AML-193 (cell line): ENCODE measurements around the gene RPTOR.

ENCODE experiments used
- DNase-seq, 2 experiments: peaks; one replicate each; lab custom pipeline; 2025; lab: John Stamatoyannopoulos, UW

Gene RPTOR

DNA sequence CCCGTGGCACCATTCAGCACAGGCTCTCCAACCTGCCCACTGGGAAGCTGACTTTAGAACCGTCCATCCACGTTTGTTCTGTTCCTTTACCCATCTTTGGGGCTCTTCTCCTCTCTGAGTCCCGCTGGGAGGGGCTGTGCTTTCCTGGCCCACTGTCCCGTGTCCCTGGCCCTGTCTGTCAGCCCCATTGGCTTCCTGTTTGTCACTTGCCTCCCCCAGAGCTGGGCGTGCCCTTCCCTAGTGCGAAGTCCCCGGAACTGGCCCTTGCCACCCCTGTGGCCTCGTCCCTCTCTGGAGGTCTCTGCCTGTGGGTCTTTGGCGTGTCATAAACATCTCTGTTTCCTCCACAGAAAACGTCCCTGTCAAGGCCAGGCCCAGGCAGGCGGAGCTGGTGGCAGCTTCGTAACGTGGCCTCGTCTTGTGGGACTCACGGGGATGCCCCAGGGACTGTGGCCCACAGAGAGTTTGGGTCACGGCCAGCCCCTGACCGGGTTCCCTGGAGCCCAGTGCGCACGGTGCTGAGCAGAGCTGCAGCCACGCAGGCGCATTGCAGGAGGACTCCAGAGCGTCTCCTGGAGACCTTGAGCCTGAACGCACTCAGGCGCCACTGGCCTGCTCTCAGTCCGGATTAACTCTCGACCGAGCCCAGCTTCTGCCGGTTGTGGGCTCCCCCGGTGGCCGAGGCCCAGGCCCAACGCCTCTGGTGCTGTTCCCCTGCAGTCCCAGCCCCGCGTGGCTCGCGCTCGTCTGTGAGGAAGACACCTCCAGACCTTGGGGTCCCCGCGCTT, 454.3 kb downstream of the RPTOR start:
- no peak for DNase-seq

DNA sequence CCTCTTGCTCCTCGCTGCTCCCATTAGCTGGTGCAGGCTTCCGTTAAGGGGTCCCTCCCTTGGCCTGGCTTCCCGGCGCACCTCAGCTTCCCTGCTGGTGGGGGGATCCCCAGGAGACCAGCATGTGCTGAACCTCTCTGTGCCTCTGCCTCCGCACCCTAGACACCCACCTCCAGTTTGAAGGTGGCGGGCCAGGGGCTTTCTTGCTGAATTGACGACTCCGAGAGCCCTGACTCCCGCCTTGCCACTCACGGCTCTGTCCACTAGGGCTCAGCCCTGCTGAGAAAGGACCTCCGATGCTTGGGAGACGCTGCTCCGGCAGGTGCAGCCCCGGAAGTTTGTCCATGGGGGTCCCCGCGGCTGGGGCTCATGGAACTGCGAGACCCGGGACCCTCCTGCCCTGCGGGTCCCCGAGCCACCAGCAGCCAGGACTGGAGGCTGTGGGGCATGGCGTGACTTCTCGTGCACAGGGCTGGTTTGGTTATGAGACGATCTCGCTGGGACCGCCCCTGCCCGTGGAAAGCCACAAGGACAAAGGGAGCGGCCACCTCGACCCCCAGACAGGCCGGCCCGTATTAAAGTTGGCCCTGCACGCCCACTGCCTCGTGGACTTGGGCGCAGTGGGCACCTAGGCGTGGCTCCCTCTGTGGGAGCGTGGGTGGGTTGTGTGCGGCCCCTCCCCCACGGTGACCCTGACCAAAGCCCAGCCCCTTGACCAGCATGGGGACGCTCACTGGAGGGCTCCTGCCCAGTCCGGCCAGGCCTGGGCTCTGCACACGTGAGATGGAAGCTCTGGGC, 455.1 kb downstream of the RPTOR start:
- no peak for DNase-seq

- DNase-seq = no peak
Measured at GRCh38 chr17:81000334-81000630, 455.6 kb downstream of the RPTOR start.

DNA sequence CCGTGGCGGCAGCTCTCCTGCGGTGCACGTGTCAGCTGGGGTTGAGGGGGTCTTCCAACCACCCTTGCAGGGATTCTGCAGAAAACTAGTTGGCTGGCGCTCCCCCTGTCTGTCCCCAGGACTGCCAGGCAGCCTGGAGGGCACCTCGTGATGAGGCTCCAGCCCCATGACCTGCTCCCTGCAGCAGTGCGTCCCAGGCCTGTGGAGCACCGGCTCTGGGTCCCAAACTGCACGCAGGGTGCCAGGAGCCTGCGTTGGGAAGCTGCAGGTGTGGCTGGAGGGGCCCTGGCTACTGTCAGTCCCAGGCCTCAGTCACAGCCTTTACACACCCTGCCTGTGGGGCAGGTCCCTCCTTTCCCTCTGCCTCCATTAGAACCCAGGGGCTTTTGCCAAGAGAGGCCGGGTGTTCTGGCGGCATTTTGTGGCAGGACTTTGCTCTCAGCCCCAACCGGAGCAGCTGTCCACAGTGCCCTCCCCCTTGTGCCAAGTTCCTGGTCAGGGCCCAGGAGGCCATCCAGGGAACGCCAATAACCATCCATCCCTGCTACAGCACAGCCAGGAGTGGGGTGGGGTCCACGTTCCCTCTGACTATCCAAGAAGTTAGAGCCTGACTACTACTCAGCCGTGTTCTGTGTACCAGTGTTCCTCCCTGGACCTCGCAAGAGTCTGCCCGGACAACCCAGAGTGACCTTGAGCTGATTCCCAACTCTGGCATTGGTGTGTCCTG, 456.2 kb downstream of the RPTOR start:
- no peak for DNase-seq

GRCh38 chr17:81002013-81002384, 457.4 kb downstream of the RPTOR start:
- DNase-seq = no peak

DNA sequence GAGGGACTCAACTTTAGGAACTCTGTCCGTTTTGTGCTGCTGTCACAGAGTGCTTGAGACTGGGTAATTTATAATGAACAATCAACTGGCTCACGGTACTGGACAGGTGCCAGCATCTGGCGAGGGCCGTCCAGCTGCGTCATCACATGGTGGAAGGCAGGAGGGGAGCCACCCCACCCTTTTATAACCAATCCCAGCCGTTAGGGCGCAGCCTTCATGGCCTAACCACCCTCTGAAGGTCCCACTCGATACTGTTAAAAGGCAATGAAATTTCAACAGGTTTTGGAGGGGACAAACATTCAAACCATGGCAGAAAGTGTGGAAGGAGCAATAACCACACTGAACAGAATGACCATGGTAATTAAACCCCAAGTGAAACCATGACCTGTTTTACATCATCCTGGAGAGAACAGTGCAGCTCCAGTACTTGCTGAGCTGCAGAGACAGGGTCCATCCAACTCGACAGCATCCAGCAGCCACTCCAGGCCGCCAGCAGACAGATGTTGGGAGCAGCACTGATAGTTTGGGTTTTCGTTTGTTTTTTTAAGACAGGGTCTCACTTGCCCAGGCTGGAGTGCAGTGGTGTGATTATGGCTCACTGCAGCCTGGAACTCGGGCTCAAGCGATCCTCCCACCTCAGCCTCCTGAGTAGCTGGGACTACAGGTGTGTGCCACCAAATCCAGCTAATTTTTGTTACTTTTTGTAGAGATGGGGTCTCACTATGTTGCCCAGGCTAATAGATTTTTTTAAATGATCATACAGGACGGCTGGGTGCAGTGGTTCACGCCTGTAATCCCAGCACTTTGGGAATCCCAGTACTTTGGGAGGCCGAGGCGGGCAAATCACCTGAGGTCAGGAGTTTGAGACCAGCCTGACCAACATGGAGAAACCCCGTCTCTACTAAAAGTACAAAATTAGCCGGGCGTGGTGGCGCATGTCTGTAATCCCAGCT, 458.0 kb downstream of the RPTOR start:
- no peak for DNase-seq

DNA sequence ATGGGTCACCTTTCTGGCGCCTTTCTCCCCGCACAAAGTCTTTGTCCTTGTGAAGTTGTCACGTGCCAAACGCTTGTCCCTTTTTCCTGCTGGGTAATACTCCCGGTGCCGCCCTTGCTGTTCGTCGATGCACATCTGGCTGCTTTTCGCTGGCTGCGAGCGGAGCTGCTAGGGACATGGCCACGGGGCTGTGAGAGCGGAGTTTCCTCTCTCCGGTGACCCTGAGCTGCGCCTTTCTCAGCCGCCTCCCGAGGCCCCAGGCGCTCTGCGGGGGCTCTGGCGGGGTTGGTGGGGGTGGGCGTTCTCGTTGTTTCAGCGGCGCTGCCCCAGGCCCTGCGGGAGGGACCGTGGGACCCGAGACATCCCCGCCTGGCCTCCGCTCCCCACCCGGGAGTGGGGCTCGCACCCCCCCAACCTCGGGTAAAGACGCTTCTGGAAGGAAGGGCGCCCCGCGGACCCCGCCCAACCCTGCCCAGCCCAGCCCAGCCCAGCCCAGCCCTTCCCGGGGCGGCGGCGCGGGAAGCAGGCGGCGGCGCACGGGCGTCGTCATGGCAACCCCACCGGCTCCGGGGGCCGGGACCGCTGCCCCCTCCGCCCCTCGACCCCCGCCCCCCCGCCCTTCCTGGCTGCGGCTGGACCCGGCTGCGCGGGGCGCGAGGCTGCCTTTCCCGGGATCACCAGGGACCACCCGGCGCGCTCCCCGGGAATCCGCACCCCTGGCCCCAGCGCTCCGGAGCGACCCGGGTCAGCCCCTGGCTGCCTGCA, 459.3 kb downstream of the RPTOR start:
- no peak for DNase-seq

DNA sequence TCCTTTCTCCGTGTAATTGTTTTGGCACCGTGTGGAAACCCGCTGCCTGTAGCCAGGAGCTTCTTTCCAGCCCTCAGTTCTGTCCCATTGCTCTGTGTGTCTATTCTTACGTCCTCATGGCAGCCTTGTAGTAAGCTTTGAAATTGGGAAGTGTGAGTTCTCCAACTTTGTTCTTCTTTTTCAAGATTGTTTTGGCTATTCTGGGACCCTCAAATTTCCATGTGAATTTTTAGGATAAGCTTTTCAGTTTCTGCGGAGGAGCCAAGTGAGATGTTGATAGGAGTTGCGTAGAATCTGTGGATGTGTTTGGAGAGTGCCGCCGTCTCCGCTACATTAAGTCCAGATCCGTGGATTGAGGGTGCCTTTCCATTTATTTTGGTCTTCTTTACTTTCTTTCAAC, 462.3 kb downstream of the RPTOR start:
- DNase-seq = no peak

DNA sequence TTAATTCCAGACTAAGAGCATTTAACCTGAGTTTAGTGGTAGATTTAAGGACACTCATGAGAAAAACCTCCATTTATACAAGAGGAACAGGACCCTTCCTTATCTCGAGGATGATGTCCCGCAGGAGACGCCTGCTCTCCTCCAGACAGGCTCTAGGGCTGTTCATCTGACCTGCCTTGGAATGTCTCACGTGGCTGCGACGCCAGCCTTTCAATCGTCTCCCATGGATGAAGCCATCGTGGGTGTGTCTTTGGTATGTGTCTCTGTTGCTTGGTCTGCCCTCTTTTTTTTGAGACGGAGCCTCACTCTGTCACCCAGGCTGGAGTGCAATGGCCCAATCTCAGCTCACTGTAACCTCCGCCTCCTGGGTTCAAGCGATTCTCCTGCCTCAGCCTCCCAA, 463.5 kb downstream of the RPTOR start:
- no peak for DNase-seq

GRCh38 chr17:81009136-81009535, 464.5 kb downstream of the RPTOR start:
- no peak for DNase-seq

DNA sequence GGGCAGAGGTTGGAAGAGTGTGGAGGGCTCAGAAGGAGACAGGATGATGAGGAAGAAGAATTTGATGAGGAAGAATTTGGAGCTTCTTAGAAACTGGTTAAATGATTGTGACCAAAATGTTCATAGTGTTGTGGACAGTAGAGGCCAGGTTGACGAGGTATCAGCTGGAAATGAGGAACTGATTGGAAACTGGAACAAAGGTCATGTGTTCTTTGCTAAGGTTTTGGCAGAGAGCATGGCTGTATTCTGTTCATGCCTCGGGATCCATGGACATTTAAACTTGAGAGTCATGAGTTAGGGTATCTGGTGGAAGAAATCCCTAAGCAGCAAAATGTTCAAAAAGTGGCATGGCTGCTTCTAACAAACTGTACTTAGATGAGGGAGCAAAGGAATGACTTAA, 466.3 kb downstream of the RPTOR start:
- DNase-seq = no peak

DNA sequence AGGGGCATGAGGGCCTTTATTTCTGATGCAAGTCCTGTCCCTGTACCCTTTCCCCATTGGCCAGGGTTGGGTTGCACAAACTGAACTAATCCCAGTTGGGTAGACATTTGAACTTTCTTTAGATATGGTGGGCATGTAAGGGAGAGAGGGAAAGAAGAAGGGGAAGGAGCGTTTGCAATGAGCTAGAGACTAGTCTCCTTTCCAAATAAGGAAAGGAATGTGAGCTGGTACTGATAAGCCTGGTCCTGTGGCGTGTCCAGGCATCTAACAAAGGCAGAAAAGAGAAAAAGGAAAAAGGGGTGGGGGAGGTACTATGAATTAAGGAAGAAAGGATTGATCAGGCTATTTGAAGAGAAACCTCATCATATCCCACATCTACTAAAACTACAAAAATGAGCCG, 467.3 kb downstream of the RPTOR start:
- no peak for DNase-seq

GRCh38 chr17:81012574-81013447, 468.2 kb downstream of the RPTOR start:
- DNase-seq = no peak

GRCh38 chr17:81013642-81014041, 469.0 kb downstream of the RPTOR start:
- DNase-seq = no peak

- no peak for DNase-seq
Measured at GRCh38 chr17:81015136-81015535, 470.5 kb downstream of the RPTOR start.
